G401 (cell line): ENCODE measurements around the gene SLC35G2. TPM values are rescaled to one million over a fixed set of nuclear protein-coding genes. Genes with fewer than 3 reads are reported as not detected.
"Not testable (repeated sequence)": the region's sequence is repeated elsewhere in the genome, so short reads cannot be mapped to it uniquely, and the experiment has no call there.

Experiments used
- DNase-seq: peaks from one replicate; pipeline ENCODE4 v3.0.0-alpha.2; 2015; ENCODE audit warnings: low spot score
- in situ Hi-C: cut with HindIII; loops from 2 replicates; pipeline ENCODE4 v1.10.0; 2016; ENCODE audit warnings: low sequenced_read_pairs, mixed read lengths
- total RNA-seq: library from RNA; depleted of rRNA; stranded (reverse); fragments of >200 nt; shearing (Covaris generic); gene quantifications from 2 replicates; pipeline ENCODE4 v1.2.3, GENCODE V29; 2014

SLC35G2 gene
- total RNA-seq, 1 experiment from 2014 or later = 13.6 TPM

- in situ Hi-C loops, DNase-seq: not testable (repeated sequence)
These were observed 53.3 kb downstream of the SLC35G2 start for GRCh38 chr3:136872258-136872657.

GRCh38 chr3:136879510-136879909 is 60.6 kb downstream of the SLC35G2 start:
- in situ Hi-C loops, DNase-seq: not testable (repeated sequence)

GRCh38 chr3:136882571-136882970 is 63.6 kb downstream of the SLC35G2 start:
- in situ Hi-C loops = no loop called here
- peak; percentile 28 for DNase-seq

GRCh38 chr3:136883967-136884720 is 65.2 kb downstream of the SLC35G2 start:
- in situ Hi-C loops = no loop called here
- peak; percentile 82 for DNase-seq

- in situ Hi-C loops = no loop called here
- DNase-seq = no peak
These were observed 66.7 kb downstream of the SLC35G2 start for GRCh38 chr3:136885357-136886213.

GRCh38 chr3:136889947-136890346 is 71.0 kb downstream of the SLC35G2 start:
- in situ Hi-C loops = no loop called here
- no peak for DNase-seq

GRCh38 chr3:136891934-136892855 is 73.3 kb downstream of the SLC35G2 start:
- DNase-seq = no peak
- in situ Hi-C loops = no loop called here

- in situ Hi-C loops = no loop called here
- DNase-seq = no peak
These were observed 75.0 kb downstream of the SLC35G2 start for GRCh38 chr3:136893848-136894443.

GRCh38 chr3:136897171-136897570 is 78.2 kb downstream of the SLC35G2 start:
- DNase-seq, in situ Hi-C loops: not testable (repeated sequence)

- in situ Hi-C loops = no loop called here
- no peak for DNase-seq
These were observed 79.6 kb downstream of the SLC35G2 start for GRCh38 chr3:136898549-136898948.

GRCh38 chr3:136898954-136899353 is 80.0 kb downstream of the SLC35G2 start:
- DNase-seq = peak; percentile 32
- in situ Hi-C loops = no loop called here

GRCh38 chr3:136899622-136900158 is 80.8 kb downstream of the SLC35G2 start:
- in situ Hi-C loops = no loop called here
- no peak for DNase-seq

- in situ Hi-C loops, DNase-seq: not testable (repeated sequence)
These were observed 81.8 kb downstream of the SLC35G2 start for GRCh38 chr3:136900694-136901093.

- in situ Hi-C loops = no loop called here
- no peak for DNase-seq
These were observed 82.5 kb downstream of the SLC35G2 start for GRCh38 chr3:136901391-136901790.

- DNase-seq, in situ Hi-C loops: not testable (repeated sequence)
These were observed 83.6 kb downstream of the SLC35G2 start for GRCh38 chr3:136902530-136902929.

GRCh38 chr3:136903899-136904298 is 85.0 kb downstream of the SLC35G2 start:
- in situ Hi-C loops = no loop called here
- no peak for DNase-seq

- DNase-seq = no peak
- in situ Hi-C loops = no loop called here
These were observed 85.8 kb downstream of the SLC35G2 start for GRCh38 chr3:136904746-136905145.
